ENCODE results near the gene ZCCHC10.
A peak's percentile ranks its signal among the peaks of the same experiment; 100 is the strongest.
"Not testable (repeated sequence)": the region's sequence is repeated elsewhere in the genome, so short reads cannot be mapped to it uniquely, and the experiment has no call there.

The ZCCHC10 gene

DNA sequence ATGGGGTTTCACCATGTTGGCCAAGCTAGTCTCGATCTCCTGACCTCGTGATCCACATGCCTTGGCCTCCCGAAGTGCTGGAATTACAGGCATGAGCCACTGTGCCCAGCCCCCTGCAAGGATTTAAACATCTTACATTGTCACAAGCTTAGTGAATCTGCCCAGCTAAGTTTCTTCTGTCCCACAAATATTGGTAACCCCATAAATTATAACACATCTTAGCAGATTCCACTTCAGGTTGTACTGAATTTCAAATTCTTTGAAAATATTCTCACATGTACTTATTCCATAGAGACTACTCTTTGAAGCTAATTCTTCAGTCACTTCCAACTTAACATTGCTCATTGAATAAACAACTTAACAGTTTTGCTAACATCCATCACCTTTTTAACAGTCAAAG is 49.5 kb downstream of the ZCCHC10 start:
- Histone ChIP-seq H3K36me3 (ENCODE audit: control insufficient read depth in 2 of 2, insufficient read depth in 2 of 2, low read length in 2 of 2) (no peaks in the 10 kb centered on the region), H3K9ac (ENCODE audit: low read length in 2 of 2) (no peak overlapping the region), H3K9me3 (ENCODE audit: control insufficient read depth in 2 of 2, low read length in 2 of 2) (no peaks in the 10 kb centered on the region), H3K27ac (ENCODE audit: low read length) (no peak overlapping the region), H3K27me3 (ENCODE audit: control insufficient read depth in 1 of 2, insufficient read depth in 2 of 2, low read length in 2 of 2) (no peaks in the 10 kb centered on the region), H3K4me1 (ENCODE audit: control insufficient read depth, insufficient read depth, low read length) (no peaks in the 10 kb centered on the region), H3K4me3 (ENCODE audit: low read length in 2 of 2) (no peak overlapping the region)

- H3K9ac ChIP-seq (ENCODE audit: low read length in 2 of 2); H3K27ac ChIP-seq (ENCODE audit: low read length); H3K36me3 ChIP-seq (ENCODE audit: control insufficient read depth in 2 of 2, insufficient read depth in 2 of 2, low read length in 2 of 2); H3K27me3 ChIP-seq (ENCODE audit: control insufficient read depth in 1 of 2, insufficient read depth in 2 of 2, low read length in 2 of 2); H3K9me3 ChIP-seq (ENCODE audit: control insufficient read depth in 2 of 2, low read length in 2 of 2); H3K4me3 ChIP-seq (ENCODE audit: low read length in 2 of 2); H3K4me1 ChIP-seq (ENCODE audit: control insufficient read depth, insufficient read depth, low read length): not testable (repeated sequence)
Measured at GRCh38 chr5:132972436-132972828, 53.9 kb downstream of the ZCCHC10 start.

DNA sequence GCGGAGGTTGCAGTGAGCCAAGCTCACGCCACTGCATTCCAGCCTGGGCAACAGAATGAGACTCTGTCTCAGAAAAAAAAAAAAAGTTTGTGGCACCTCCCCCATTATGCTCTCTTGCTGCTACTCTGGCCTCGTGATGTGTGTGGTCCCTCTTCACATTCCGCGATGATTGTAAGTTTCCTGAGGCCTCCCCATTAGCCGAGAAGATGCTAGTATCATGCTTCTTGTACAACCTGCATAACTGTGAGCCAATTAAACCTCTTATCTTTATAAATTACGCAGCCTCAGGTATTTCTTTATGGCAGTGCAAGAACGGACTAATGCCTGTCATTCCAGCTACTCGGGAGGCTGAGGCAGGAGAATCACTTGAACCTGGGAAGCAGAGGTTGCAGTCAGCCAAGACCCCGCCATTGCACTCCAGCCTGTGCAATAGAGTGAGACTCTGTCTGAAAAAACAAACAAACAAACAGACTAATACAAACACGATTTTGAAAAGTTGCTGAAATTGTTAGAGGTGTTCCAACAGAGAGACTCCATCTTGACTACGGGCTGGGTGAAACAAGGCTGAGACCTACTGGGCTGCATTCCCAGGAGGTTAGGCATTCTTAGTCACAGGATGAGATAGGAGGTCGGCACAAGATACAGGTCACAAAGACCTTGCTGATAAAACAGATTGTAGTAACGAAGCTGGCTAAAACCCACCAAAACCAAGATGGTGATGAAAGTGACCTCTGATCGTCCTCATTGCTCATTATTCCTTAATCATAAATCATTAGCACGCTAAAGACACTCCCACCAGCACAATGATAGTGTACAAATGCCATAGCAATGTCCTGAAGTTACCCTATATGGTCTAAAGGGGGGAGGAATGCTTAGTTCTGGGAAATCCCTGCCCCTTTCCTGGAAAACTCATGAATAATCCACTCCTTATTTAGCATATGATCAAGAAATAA is 54.6 kb downstream of the ZCCHC10 start:
- Histone ChIP-seq H3K27ac (ENCODE audit: low read length) (no peak overlapping the region), H3K9ac (ENCODE audit: low read length in 2 of 2) (no peak overlapping the region)

DNA sequence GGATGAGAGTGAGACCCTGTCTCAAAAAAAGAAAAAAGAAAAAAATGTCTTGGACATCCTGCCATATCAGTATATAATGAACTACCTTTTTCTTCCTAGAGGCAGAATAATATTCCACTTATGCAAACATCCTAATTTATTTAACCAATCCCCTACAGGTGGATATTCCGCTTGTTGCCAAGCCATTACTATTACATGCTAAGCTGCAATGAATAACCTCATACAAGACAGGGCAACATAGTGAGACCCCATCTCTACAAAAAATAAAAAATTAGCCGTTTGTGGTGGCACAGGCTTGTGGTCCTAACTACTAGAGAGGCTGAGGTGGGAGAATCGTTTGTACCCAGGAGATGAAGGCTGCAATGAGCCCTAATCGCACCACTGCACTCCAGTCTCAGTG is 61.2 kb downstream of the ZCCHC10 start:
- no peak overlapping the region for H3K27ac ChIP-seq (ENCODE audit: low read length)

More for the DNA sequence above, 54.6 kb downstream of the ZCCHC10 start:
- Histone ChIP-seq H3K27me3 (ENCODE audit: control insufficient read depth in 1 of 2, insufficient read depth in 2 of 2, low read length in 2 of 2) (no peaks in the 10 kb centered on the region), H3K36me3 (ENCODE audit: control insufficient read depth in 2 of 2, insufficient read depth in 2 of 2, low read length in 2 of 2) (no peaks in the 10 kb centered on the region), H3K4me1 (ENCODE audit: control insufficient read depth, insufficient read depth, low read length) (no peaks in the 10 kb centered on the region), H3K4me3 (ENCODE audit: low read length in 2 of 2) (no peak overlapping the region), H3K9me3 (ENCODE audit: control insufficient read depth in 2 of 2, low read length in 2 of 2) (no peaks in the 10 kb centered on the region)

DNA sequence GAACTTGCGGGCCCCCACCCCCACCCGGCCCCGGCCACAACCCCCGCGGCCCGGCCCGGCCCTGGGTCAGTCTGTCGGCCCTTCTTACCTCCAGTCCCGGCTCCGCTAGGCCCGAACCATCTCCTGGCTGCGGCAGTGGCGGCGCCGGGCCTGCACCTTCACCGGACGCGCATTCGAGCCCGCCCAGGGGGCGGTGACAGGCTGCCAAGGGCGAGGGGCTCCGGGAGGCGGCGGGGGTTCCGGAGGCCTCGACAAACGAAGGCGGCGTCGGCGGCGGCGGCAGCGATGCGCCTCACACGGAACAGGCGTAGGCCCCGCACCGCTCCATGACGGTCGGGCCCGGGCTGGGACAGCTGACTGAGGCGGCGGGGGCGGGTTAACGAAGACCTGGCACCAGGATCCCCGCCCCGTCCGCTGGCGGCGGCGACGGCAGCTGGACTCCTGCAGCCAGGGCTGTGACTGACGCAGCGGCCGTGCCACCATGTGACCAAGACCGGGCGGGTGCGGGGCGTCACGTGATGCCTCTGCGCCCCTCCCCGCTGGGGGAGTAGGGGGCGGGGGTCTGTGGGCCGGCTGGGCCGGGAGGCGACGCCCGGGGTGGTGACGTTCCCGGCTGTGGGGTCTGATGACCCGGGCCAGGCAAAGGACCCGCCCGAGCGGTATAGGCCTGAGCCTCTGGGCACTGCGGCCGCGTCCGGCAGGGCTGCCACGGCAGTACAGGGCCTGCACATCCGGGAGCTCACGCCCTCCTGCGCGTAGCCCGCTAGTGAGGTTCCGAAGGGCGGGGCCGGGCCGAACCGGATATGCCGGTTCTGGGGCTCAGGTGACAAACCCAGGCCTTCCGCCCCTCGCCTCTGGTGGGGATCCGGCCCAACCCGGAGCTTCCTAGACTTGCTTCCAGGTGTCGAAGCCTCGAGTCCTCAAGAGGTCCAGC is 62.9 kb downstream of the ZCCHC10 start, which contains the start of gene AFF4:
AFF4 (minus strand) TSS at position 464 of the 934 bp plus-strand sequence. CDS start 26,445 bp downstream, outside the sequence.
- no peaks in the 10 kb centered on the region for H3K9me3 ChIP-seq (ENCODE audit: control insufficient read depth in 2 of 2, low read length in 2 of 2)
- peaks cover 11% of the 10 kb centered on the region for H3K4me1 ChIP-seq (ENCODE audit: control insufficient read depth, insufficient read depth, low read length)
- H3K36me3 ChIP-seq (ENCODE audit: control insufficient read depth in 2 of 2, insufficient read depth in 2 of 2, low read length in 2 of 2) = peaks cover 0 to 4% of the 10 kb centered on the region in 2 donors
- no peaks in the 10 kb centered on the region for H3K27me3 ChIP-seq (ENCODE audit: control insufficient read depth in 1 of 2, insufficient read depth in 2 of 2, low read length in 2 of 2)
- H3K4me3 ChIP-seq (ENCODE audit: low read length in 2 of 2) = peak within 1 kb of the TSS; percentile 63 to 73
- peak within 1 kb of the TSS; percentile 96 for H3K27ac ChIP-seq (ENCODE audit: low read length)
- peak within 1 kb of the TSS; percentile 98 to 99 for H3K9ac ChIP-seq (ENCODE audit: low read length in 2 of 2)

More for the DNA sequence above, 61.2 kb downstream of the ZCCHC10 start:
- Histone ChIP-seq H3K27me3 (ENCODE audit: control insufficient read depth in 1 of 2, insufficient read depth in 2 of 2, low read length in 2 of 2) (no peaks in the 10 kb centered on the region), H3K4me1 (ENCODE audit: control insufficient read depth, insufficient read depth, low read length) (peaks cover 11% of the 10 kb centered on the region), H3K9ac (ENCODE audit: low read length in 2 of 2) (no peak overlapping the region), H3K36me3 (ENCODE audit: control insufficient read depth in 2 of 2, insufficient read depth in 2 of 2, low read length in 2 of 2) (peaks cover 0 to 2% of the 10 kb centered on the region in 2 donors), H3K4me3 (ENCODE audit: low read length in 2 of 2) (no peak overlapping the region), H3K9me3 (ENCODE audit: control insufficient read depth in 2 of 2, low read length in 2 of 2) (no peaks in the 10 kb centered on the region)

DNA sequence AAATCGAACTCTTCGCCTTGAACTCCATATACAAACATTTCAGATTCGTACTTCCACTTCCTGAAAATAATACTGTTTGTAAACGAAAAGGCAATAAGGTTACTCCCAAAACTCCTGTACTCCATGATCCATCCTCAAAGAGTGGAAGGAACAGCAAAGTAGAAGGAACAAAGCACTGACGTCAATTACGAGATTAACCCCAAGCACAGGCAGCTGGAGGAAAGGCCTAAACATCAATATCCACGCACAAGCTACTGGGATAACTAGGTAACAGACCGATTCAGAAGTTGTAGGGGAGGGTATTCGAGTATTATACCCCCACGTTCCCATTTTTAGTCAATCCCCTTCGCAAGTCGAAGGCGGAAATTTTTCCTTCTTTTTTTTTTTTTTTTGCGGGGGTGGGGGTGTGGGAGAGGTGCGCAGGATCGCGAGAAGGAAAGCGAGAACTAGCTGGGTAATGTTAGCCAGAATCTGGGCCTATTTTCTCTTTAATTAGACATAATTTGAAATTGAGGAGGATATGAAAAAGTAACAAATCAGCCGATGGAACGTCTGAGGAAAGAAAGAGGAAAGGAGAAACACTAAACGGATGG is 63.8 kb downstream of the ZCCHC10 start:
- Histone ChIP-seq H3K36me3 (ENCODE audit: control insufficient read depth in 2 of 2, insufficient read depth in 2 of 2, low read length in 2 of 2) (peaks cover 0 to 4% of the 10 kb centered on the region in 2 donors), H3K4me3 (ENCODE audit: low read length in 2 of 2) (peak overlapping the region; percentile 63 to 73), H3K9ac (ENCODE audit: low read length in 2 of 2) (peak overlapping the region; percentile 98 to 99), H3K4me1 (ENCODE audit: control insufficient read depth, insufficient read depth, low read length) (peaks cover 11% of the 10 kb centered on the region), H3K27ac (ENCODE audit: low read length) (peak overlapping the region; percentile 96), H3K9me3 (ENCODE audit: control insufficient read depth in 2 of 2, low read length in 2 of 2) (no peaks in the 10 kb centered on the region), H3K27me3 (ENCODE audit: control insufficient read depth in 1 of 2, insufficient read depth in 2 of 2, low read length in 2 of 2) (no peaks in the 10 kb centered on the region)

- Histone ChIP-seq H3K4me1 (ENCODE audit: control insufficient read depth, insufficient read depth, low read length) (peaks cover 11% of the 10 kb centered on the region), H3K27ac (ENCODE audit: low read length) (peak overlapping the region; percentile 96), H3K36me3 (ENCODE audit: control insufficient read depth in 2 of 2, insufficient read depth in 2 of 2, low read length in 2 of 2) (peaks cover 0 to 4% of the 10 kb centered on the region in 2 donors), H3K27me3 (ENCODE audit: control insufficient read depth in 1 of 2, insufficient read depth in 2 of 2, low read length in 2 of 2) (no peaks in the 10 kb centered on the region), H3K4me3 (ENCODE audit: low read length in 2 of 2) (peak overlapping the region; percentile 63 to 73), H3K9me3 (ENCODE audit: control insufficient read depth in 2 of 2, low read length in 2 of 2) (no peaks in the 10 kb centered on the region), H3K9ac (ENCODE audit: low read length in 2 of 2) (peak overlapping the region; percentile 98 to 99)
Measured at GRCh38 chr5:132961887-132962286, 64.5 kb downstream of the ZCCHC10 start.

- Histone ChIP-seq H3K4me1 (ENCODE audit: control insufficient read depth, insufficient read depth, low read length) (peaks cover 11% of the 10 kb centered on the region), H3K9ac (ENCODE audit: low read length in 2 of 2) (peak overlapping the region; percentile 98 to 99)
- H3K27ac ChIP-seq (ENCODE audit: low read length) = not testable (repeated sequence)
Measured at GRCh38 chr5:132961123-132961815, 65.1 kb downstream of the ZCCHC10 start.

GRCh38 chr5:132956166-132956799 is 70.1 kb downstream of the ZCCHC10 start:
- H3K4me1 ChIP-seq (ENCODE audit: control insufficient read depth, insufficient read depth, low read length) = peaks cover 19% of the 10 kb centered on the region
- not testable (repeated sequence) for H3K27me3 ChIP-seq (ENCODE audit: control insufficient read depth in 1 of 2, insufficient read depth in 2 of 2, low read length in 2 of 2); H3K36me3 ChIP-seq (ENCODE audit: control insufficient read depth in 2 of 2, insufficient read depth in 2 of 2, low read length in 2 of 2); H3K9ac ChIP-seq (ENCODE audit: low read length in 2 of 2); H3K27ac ChIP-seq (ENCODE audit: low read length); H3K4me3 ChIP-seq (ENCODE audit: low read length in 2 of 2); H3K9me3 ChIP-seq (ENCODE audit: control insufficient read depth in 2 of 2, low read length in 2 of 2)

More at GRCh38 chr5:132961123-132961815, 65.1 kb downstream of the ZCCHC10 start:
- not testable (repeated sequence) for H3K9me3 ChIP-seq (ENCODE audit: control insufficient read depth in 2 of 2, low read length in 2 of 2); H3K27me3 ChIP-seq (ENCODE audit: control insufficient read depth in 1 of 2, insufficient read depth in 2 of 2, low read length in 2 of 2); H3K36me3 ChIP-seq (ENCODE audit: control insufficient read depth in 2 of 2, insufficient read depth in 2 of 2, low read length in 2 of 2)
- peak overlapping the region; percentile 63 to 73 for H3K4me3 ChIP-seq (ENCODE audit: low read length in 2 of 2)
